Measurements from ENCODE around the gene ACVR1. TPM values are rescaled to one million over a fixed set of nuclear protein-coding genes. Genes with fewer than 3 reads are reported as not detected.

The ACVR1 gene
- total and polyA plus RNA-seq, 2 of the 13 experiments (the other 11 are each of a cell fraction or from before 2014, with no cell fraction given), result 2.3 to 5.4 TPM

DNA sequence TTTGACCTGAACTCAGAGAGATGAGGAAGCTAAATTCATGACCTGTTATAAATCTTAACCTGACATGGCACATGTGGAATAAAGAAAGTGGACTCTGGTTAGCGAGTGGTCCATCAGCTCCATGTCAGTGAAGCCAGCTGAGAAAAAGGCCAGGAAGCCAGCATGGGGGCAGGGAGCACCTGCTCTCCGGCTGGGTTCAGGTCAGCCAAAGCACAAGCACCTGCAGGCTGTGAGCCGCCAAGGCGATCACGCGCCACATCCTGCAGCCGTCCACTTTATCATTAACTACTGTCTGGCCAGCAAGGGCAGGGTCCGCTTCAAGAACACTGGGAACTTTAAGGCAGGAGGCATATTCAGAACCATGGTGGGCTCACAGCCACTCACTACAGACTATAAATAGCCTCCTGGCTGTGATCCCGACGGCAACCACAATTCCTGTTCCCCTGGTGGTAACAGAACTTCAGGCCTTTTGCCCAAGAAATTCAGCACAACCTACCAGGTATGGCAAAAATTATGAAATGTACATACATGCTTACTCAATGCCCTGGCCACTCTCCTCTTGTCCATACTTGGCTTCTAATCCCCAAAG, 35.5 kb downstream of the ACVR1 start (continued):
- TF ChIP-seq, protein P1, sequence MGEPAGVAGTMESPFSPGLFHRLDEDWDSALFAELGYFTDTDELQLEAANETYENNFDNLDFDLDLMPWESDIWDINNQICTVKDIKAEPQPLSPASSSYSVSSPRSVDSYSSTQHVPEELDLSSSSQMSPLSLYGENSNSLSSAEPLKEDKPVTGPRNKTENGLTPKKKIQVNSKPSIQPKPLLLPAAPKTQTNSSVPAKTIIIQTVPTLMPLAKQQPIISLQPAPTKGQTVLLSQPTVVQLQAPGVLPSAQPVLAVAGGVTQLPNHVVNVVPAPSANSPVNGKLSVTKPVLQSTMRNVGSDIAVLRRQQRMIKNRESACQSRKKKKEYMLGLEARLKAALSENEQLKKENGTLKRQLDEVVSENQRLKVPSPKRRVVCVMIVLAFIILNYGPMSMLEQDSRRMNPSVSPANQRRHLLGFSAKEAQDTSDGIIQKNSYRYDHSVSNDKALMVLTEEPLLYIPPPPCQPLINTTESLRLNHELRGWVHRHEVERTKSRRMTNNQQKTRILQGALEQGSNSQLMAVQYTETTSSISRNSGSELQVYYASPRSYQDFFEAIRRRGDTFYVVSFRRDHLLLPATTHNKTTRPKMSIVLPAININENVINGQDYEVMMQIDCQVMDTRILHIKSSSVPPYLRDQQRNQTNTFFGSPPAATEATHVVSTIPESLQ (CRISPR knock-in tag; conservative IDR thresholded peaks at IDR 0.05), result no peak
- no peak for TF ChIP-seq POLR2AphosphoS5 (IDR thresholded peaks at IDR 0.05; ENCODE audit: low read depth, low read length)
- no peak for TF ChIP-seq ARHGAP35 (CRISPR knock-in tag; IDR thresholded peaks at IDR 0.05; ENCODE audit: borderline replicate concordance)
- no peak for TF ChIP-seq ZNF468 (CRISPR knock-in tag; IDR thresholded peaks at IDR 0.05)
- no peak for TF ChIP-seq ZNF383 (CRISPR knock-in tag; IDR thresholded peaks at IDR 0.05; ENCODE audit: borderline replicate concordance)
- TF ChIP-seq, protein P2, sequence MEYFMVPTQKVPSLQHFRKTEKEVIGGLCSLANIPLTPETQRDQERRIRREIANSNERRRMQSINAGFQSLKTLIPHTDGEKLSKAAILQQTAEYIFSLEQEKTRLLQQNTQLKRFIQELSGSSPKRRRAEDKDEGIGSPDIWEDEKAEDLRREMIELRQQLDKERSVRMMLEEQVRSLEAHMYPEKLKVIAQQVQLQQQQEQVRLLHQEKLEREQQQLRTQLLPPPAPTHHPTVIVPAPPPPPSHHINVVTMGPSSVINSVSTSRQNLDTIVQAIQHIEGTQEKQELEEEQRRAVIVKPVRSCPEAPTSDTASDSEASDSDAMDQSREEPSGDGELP (IDR thresholded peaks at IDR 0.05; ENCODE audit: borderline replicate concordance, low read depth), result peak; percentile 87
- TF ChIP-seq SRF (IDR thresholded peaks at IDR 0.05; ENCODE audit: low read depth, low read length), result no peak
- TF ChIP-seq ATF7 (IDR thresholded peaks at IDR 0.05), result no peak
- no peak for TF ChIP-seq ATF7 (CRISPR knock-in tag; IDR thresholded peaks at IDR 0.05)
- peak; percentile 96 for TF ChIP-seq SALL1 (CRISPR knock-in tag; IDR thresholded peaks at IDR 0.05)
- no peak for TF ChIP-seq MTF2 (CRISPR knock-in tag; IDR thresholded peaks at IDR 0.05; ENCODE audit: borderline replicate concordance)
- TF ChIP-seq SP140L (CRISPR knock-in tag; IDR thresholded peaks at IDR 0.05; ENCODE audit: borderline replicate concordance), result no peak
- TF ChIP-seq, protein P3, sequence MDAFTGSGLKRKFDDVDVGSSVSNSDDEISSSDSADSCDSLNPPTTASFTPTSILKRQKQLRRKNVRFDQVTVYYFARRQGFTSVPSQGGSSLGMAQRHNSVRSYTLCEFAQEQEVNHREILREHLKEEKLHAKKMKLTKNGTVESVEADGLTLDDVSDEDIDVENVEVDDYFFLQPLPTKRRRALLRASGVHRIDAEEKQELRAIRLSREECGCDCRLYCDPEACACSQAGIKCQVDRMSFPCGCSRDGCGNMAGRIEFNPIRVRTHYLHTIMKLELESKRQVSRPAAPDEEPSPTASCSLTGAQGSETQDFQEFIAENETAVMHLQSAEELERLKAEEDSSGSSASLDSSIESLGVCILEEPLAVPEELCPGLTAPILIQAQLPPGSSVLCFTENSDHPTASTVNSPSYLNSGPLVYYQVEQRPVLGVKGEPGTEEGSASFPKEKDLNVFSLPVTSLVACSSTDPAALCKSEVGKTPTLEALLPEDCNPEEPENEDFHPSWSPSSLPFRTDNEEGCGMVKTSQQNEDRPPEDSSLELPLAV (CRISPR knock-in tag; conservative IDR thresholded peaks at IDR 0.05; ENCODE audit: low read depth), result no peak
- TF ChIP-seq EZH2 (conservative IDR thresholded peaks at IDR 0.05; ENCODE audit: low read depth, low read length), result no peak
- TF ChIP-seq, protein P4, sequence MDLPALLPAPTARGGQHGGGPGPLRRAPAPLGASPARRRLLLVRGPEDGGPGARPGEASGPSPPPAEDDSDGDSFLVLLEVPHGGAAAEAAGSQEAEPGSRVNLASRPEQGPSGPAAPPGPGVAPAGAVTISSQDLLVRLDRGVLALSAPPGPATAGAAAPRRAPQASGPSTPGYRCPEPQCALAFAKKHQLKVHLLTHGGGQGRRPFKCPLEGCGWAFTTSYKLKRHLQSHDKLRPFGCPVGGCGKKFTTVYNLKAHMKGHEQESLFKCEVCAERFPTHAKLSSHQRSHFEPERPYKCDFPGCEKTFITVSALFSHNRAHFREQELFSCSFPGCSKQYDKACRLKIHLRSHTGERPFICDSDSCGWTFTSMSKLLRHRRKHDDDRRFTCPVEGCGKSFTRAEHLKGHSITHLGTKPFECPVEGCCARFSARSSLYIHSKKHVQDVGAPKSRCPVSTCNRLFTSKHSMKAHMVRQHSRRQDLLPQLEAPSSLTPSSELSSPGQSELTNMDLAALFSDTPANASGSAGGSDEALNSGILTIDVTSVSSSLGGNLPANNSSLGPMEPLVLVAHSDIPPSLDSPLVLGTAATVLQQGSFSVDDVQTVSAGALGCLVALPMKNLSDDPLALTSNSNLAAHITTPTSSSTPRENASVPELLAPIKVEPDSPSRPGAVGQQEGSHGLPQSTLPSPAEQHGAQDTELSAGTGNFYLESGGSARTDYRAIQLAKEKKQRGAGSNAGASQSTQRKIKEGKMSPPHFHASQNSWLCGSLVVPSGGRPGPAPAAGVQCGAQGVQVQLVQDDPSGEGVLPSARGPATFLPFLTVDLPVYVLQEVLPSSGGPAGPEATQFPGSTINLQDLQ (CRISPR knock-in tag; IDR thresholded peaks at IDR 0.05), result no peak
- TF ChIP-seq TRIM24 (CRISPR knock-in tag; IDR thresholded peaks at IDR 0.05), result no peak
- TF ChIP-seq MEF2D (CRISPR knock-in tag; IDR thresholded peaks at IDR 0.05), result peak; percentile 97
- TF ChIP-seq, protein P5, sequence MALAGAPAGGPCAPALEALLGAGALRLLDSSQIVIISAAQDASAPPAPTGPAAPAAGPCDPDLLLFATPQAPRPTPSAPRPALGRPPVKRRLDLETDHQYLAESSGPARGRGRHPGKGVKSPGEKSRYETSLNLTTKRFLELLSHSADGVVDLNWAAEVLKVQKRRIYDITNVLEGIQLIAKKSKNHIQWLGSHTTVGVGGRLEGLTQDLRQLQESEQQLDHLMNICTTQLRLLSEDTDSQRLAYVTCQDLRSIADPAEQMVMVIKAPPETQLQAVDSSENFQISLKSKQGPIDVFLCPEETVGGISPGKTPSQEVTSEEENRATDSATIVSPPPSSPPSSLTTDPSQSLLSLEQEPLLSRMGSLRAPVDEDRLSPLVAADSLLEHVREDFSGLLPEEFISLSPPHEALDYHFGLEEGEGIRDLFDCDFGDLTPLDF (CRISPR knock-in tag; IDR thresholded peaks at IDR 0.05), result no peak; the same call in 1 of the 2 replicates
- no peak for TF ChIP-seq ZNF737 (CRISPR knock-in tag; IDR thresholded peaks at IDR 0.05; ENCODE audit: borderline replicate concordance)
- TF ChIP-seq ZMYM2 (CRISPR knock-in tag; IDR thresholded peaks at IDR 0.05), result peak; percentile 49; the same call in 1 of the 2 replicates
- TF ChIP-seq, protein P6, sequence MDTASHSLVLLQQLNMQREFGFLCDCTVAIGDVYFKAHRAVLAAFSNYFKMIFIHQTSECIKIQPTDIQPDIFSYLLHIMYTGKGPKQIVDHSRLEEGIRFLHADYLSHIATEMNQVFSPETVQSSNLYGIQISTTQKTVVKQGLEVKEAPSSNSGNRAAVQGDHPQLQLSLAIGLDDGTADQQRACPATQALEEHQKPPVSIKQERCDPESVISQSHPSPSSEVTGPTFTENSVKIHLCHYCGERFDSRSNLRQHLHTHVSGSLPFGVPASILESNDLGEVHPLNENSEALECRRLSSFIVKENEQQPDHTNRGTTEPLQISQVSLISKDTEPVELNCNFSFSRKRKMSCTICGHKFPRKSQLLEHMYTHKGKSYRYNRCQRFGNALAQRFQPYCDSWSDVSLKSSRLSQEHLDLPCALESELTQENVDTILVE (CRISPR knock-in tag; IDR thresholded peaks at IDR 0.05), result peak; percentile 24; the same call in 1 of the 2 replicates
